Stimulated activated CD8-positive, alpha-beta memory T cell treated with anti-CD3 and anti-CD28 coated beads, Interleukin-15, amount 100 ng/mL, for 48 hours (primary cell): ENCODE measurements around the gene CPSF7.

Source experiments
- DNase-seq, 2 donors: peaks; one replicate each; pipeline ENCODE4 v3.0.0-alpha.2; 2020; ENCODE audit warnings: low read depth in 2 of 2

CPSF7 gene

GRCh38 chr11:61357233-61357893 lies 72.4 kb downstream of the CPSF7 start:
- no peak for DNase-seq

- DNase-seq: no peak
Measured at GRCh38 chr11:61356706-61357105, 73.1 kb downstream of the CPSF7 start.

GRCh38 chr11:61354208-61354607 lies 75.6 kb downstream of the CPSF7 start:
- no peak for DNase-seq

- DNase-seq: no peak
Measured at GRCh38 chr11:61353131-61354067, 76.4 kb downstream of the CPSF7 start.
